GM23338 (cell line): ENCODE measurements around the gene ENDOU. TPM values are rescaled to one million over a fixed set of nuclear protein-coding genes. Genes with fewer than 3 reads are reported as not detected.

Experiments
- ATAC-seq: fragments of 200-7000 bp; cut with Tn5 transposase; 3 replicates; pipeline ENCODE4 v1.9.1; 2020
- DNase-seq: peaks from one replicate; pipeline ENCODE4 v3.0.0-alpha.2; 2015; ENCODE audit warnings: low spot score
- H2AFZ ChIP-seq: fragments of 200-600 bp; sonication (generic); 2 replicates; pipeline ENCODE4 v1.8.0; 2016; ENCODE audit warnings: antibody characterized with exemption, mild to moderate bottlenecking, moderate library complexity
- H3F3A ChIP-seq: fragments of 200-600 bp; sonication (generic); replicated peaks from 2 replicates; pipeline ENCODE4 v1.8.0; 2017; ENCODE audit warnings: antibody characterized with exemption, mixed run types, low read depth
- H3K27ac ChIP-seq: fragments of 200-600 bp; sonication (generic); 2 replicates; pipeline ENCODE4 v1.6.1; 2016; ENCODE audit warnings: low read depth
- H3K27me3 ChIP-seq: fragments of 200-600 bp; sonication (generic); 2 replicates; pipeline ENCODE4 v1.8.0; 2016; ENCODE audit warnings: mild to moderate bottlenecking, mixed run types, moderate library complexity; ENCODE audit not compliant: insufficient read depth
- H3K36me3 ChIP-seq: fragments of 200-600 bp; sonication (generic); 2 replicates; pipeline ENCODE4 v1.8.0; 2016; ENCODE audit warnings: mild to moderate bottlenecking; ENCODE audit not compliant: insufficient read depth
- H3K4me1 ChIP-seq: fragments of 200-600 bp; sonication (generic); 2 replicates; pipeline ENCODE4 v1.8.0; 2016; ENCODE audit warnings: mild to moderate bottlenecking, moderate library complexity; ENCODE audit not compliant: insufficient read depth
- H3K4me2 ChIP-seq: fragments of 200-600 bp; sonication (generic); 2 replicates; pipeline ENCODE4 v1.7.1; 2017; ENCODE audit warnings: mixed run types
- H3K4me3 ChIP-seq: fragments of 200-600 bp; sonication (generic); 2 replicates; pipeline ENCODE4 v1.6.1; 2016; ENCODE audit warnings: mixed run types
- H3K79me2 ChIP-seq: fragments of 200-600 bp; sonication (generic); replicated peaks from 2 replicates; pipeline ENCODE4 v1.8.0; 2017; ENCODE audit warnings: mild to moderate bottlenecking; ENCODE audit not compliant: insufficient read depth
- H3K9me2 ChIP-seq: fragments of 200-600 bp; sonication (generic); 2 replicates; pipeline ENCODE4 v1.8.0; 2017; ENCODE audit not compliant: insufficient read depth
- H4K20me1 ChIP-seq: fragments of 200-600 bp; sonication (generic); replicated peaks from 2 replicates; pipeline ENCODE4 v1.8.0; 2017; ENCODE audit warnings: mild to moderate bottlenecking; ENCODE audit not compliant: insufficient read depth
- H3K27ac Mint-ChIP-seq: 2 replicates; pipeline ENCODE4 v1.8.0; 2020; ENCODE audit warnings: inconsistent platforms, mild to moderate bottlenecking, moderate library complexity, mixed read lengths
- H3K27me3 Mint-ChIP-seq: 3 replicates; pipeline ENCODE4 v1.8.0; 2022; ENCODE audit warnings: low read depth, mild to moderate bottlenecking, moderate library complexity, mixed read lengths, inconsistent platforms; ENCODE audit not compliant: insufficient read depth, poor library complexity
- H3K36me3 Mint-ChIP-seq: 3 replicates; pipeline ENCODE4 v1.8.0; 2021; ENCODE audit warnings: low read depth, mild to moderate bottlenecking, inconsistent platforms, moderate library complexity, mixed read lengths
- H3K4me1 Mint-ChIP-seq: 3 replicates; pipeline ENCODE4 v1.8.0; 2020; ENCODE audit warnings: mild to moderate bottlenecking, inconsistent platforms, mixed read lengths
- H3K4me3 Mint-ChIP-seq: 3 replicates; pipeline ENCODE4 v1.8.0; 2021; ENCODE audit warnings: moderate library complexity, mild to moderate bottlenecking, inconsistent platforms, mixed read lengths
- H3K9me3 Mint-ChIP-seq: 3 replicates; pipeline ENCODE4 v1.8.0; 2020; ENCODE audit warnings: moderate library complexity, mild to moderate bottlenecking, inconsistent platforms, mixed read lengths
- CTCF ChIP-seq, 2 experiments: fragments of 200-600 bp in 1 of 2; sonication (generic) in 1 of 2; conservative IDR thresholded peaks; 2 replicates each; pipeline versions ENCODE4 v1.5.1 to v1.6.1; 2016 to 2017; ENCODE audit warnings: antibody characterized with exemption in 2 of 2, low read depth in 2 of 2, mild to moderate bottlenecking in 2 of 2, moderate library complexity in 1 of 2
- ETS1 ChIP-seq: IDR thresholded peaks from 2 replicates; pipeline ENCODE4 v1.6.1; 2016; ENCODE audit warnings: antibody characterized with exemption
- JUNB ChIP-seq: IDR thresholded peaks from one replicate; pipeline ENCODE4 v1.6.1; 2016; ENCODE audit warnings: antibody characterized with exemption; ENCODE audit not compliant: unreplicated experiment
- NANOG ChIP-seq: IDR thresholded peaks from 2 replicates; pipeline ENCODE4 v1.6.1; 2016; ENCODE audit warnings: antibody characterized with exemption, borderline replicate concordance
- POLR2AphosphoS5 ChIP-seq: IDR thresholded peaks from 2 replicates; pipeline ENCODE4 v1.6.1; 2016; ENCODE audit warnings: antibody characterized with exemption, low read depth
- REST ChIP-seq: IDR thresholded peaks from one replicate; pipeline ENCODE4 v1.6.1; 2018; ENCODE audit warnings: antibody characterized with exemption; ENCODE audit not compliant: unreplicated experiment
- STAT1 ChIP-seq: IDR thresholded peaks from one replicate; pipeline ENCODE4 v1.6.1; 2016; ENCODE audit warnings: antibody characterized with exemption; ENCODE audit not compliant: unreplicated experiment
- ZNF114 ChIP-seq: fragments of 250-450 bp; sonication (Bioruptor Pico); IDR thresholded peaks from 2 replicates; pipeline ENCODE4 v1.5.0; 2020; ENCODE audit warnings: mild to moderate bottlenecking, moderate library complexity
- ZNF462 ChIP-seq: fragments of 250-450 bp; sonication (Bioruptor Pico); IDR thresholded peaks from 2 replicates; pipeline ENCODE4 v1.5.0; 2020; ENCODE audit warnings: mild to moderate bottlenecking, moderate library complexity
- polyA plus RNA-seq: library from polyadenylated mRNA; unstranded; fragments of >200 nt; fragmentation: Nextera tagmentation; extraction: Ambion mirVana; gene quantifications from 2 replicates; pipeline ENCODE4 v1.2.1, GENCODE V29; 2016
- total RNA-seq: library from RNA; depleted of rRNA; stranded (reverse); fragments of >200 nt; shearing (Covaris generic); gene quantifications from 2 replicates; pipeline ENCODE4 v1.2.3, GENCODE V29; 2014

The ENDOU gene
- total and polyA plus RNA-seq, 2 experiments from 2014 or later = not detected

- no peak for ATAC-seq
- peak overlapping the region; percentile 90 for H3K4me3 Mint-ChIP-seq
Measured at GRCh38 chr12:47774663-47775062, 49.4 kb upstream of the ENDOU start.

More at GRCh38 chr12:47774663-47775062, 49.4 kb upstream of the ENDOU start:
- Mint-ChIP-seq H3K27me3 (peaks cover 20% of the 10 kb centered on the region), H3K9me3 (no peaks in the 10 kb centered on the region), H3K4me1 (peaks cover 48% of the 10 kb centered on the region), H3K36me3 (no peaks in the 10 kb centered on the region), H3K27ac (no peak overlapping the region)
- Histone ChIP-seq H4K20me1 (no peaks in the 10 kb centered on the region), H3F3A (peaks cover 15% of the 10 kb centered on the region), H3K9me2 (no peaks in the 10 kb centered on the region), H3K27ac (no peak overlapping the region), H3K27me3 (peaks cover 17% of the 10 kb centered on the region), H2AFZ (no peak overlapping the region), H3K36me3 (no peaks in the 10 kb centered on the region), H3K79me2 (no peaks in the 10 kb centered on the region), H3K4me2 (no peak overlapping the region), H3K4me1 (peaks cover 37% of the 10 kb centered on the region), H3K4me3 (no peak overlapping the region)
- DNase-seq = no peak
- TF ChIP-seq STAT1 (no peak), CTCF (conservative IDR thresholded peaks at IDR 0.05; ENCODE audit: low read depth in 2 of 2) (no peak), ZNF114 (CRISPR knock-in tag) (no peak), POLR2AphosphoS5 (no peak), ZNF462 (CRISPR knock-in tag) (no peak), REST (no peak), ETS1 (no peak), JUNB (no peak), NANOG (no peak)
